NCI-H524 treated with DMSO at 0.1 percent for 48 hours (cell line): ENCODE data around the gene MYH2.

Experiments
- DNase-seq: peaks from one replicate; lab custom pipeline; 2025; lab: John Stamatoyannopoulos, UW

MYH2 gene

DNA sequence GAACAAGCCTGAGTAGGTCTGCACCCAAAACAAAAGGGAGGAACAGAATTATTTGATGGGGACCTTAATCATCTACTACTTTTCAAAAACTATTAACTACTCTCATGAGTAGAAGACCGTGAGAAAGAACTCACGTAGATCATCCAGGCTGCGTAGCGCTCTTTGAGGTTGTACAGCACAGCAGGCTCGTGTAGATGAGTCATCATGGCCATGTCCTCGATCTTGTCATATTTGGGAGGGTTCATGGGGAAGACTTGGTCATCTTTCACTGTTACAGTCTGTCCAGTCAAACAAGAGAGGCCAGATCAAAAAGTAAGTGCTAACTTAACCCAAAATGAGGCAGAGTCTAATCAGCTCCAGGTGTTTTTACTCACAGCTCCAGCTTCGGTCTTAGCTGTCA is 33.4 kb downstream of the MYH2 start:
- DNase-seq, result no peak

DNA sequence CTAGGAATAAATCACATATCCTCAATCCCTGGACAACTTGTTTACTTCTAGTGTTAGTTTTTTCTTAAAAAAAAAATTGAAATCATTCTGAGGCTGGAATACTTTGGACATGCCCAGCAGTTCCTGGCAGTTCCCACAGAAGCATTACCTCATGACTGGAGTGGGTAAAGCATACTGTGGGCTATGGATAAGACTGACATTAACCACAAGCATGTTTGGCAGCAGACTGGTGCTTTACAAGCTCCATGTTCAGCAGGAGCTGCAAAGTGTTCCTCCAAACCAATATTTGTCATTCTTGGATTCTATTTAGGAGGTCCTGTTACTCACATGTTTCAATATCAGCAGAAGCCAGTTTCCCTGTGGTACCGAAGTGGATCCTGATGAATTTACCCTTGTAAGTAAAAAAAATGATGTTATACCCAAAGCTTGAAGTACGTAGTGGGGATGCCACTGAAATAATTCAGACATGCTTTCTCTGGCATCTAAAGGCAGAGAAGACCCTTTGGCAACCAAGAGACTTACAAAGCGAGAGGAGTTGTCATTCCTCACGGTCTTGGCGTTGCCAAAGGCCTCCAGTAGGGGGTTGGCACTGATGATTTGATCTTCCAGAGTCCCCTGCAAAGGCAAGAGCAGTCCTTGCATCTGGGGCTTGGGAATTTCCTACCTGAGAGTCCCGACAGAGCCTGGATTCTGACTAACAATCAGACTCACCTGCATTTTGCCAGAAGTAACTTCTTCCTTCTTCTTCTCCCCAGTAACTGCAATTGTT is 36.0 kb downstream of the MYH2 start:
- no peak for DNase-seq

DNA sequence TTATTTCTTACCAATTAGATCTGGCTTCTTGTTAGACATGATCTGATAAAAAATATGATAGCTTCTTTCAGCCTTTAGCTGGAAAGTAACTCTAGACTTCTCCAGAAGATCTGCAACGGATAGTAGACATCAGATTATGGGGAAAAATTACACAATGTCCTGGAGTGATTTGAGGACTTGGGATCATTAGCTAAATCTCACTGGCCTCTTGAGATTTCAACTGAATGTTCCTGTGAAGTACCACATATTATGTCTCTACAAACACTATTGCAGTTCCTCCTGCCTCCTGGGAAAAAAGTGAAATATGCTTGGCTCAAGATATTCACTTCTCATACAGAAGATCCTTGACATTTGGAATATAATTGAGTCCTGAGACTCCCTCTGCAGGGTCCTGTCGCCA is 36.6 kb downstream of the MYH2 start:
- no peak for DNase-seq

DNA sequence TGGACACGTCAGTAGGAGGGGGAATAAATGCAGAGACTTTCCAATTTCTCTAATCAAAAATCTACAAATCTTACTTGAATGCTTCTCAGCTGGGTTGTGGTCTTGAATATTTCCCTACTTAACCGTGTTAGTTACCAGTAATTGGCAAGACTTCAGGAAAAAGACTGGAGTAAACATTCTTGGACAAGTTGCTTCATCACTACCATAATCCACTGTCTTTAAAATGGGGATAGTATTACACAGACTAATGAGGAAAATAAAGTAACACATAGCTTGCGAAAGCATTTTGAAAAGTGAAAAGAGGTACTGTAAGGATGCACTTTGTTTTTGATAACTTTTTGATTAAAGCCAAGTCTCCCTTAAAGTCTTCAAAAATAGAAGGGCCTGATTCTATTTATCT is 49.5 kb downstream of the MYH2 start:
- no peak for DNase-seq

GRCh38 chr17:10492004-10492403 is 57.5 kb downstream of the MYH2 start:
- DNase-seq, result no peak

DNA sequence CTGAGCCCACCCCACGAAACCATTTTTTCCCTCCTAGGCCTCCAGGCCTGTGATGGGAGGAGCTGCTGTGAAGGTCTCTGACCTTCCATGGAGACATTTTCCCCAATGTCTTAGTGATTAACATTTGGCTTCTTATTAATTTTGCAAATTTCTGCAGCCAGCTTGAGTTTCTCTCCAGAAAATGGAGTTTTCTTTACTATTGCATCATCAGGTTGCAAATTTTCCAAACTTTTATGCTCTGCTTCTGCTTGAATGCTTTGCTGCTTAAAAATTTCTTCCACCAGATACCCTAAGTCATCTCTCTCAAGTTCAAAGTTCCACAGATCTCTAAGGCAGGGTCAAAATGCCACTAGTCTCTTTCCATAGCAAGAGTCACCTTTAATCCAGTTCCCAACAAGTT is 67.2 kb downstream of the MYH2 start:
- no peak for DNase-seq

GRCh38 chr17:10477701-10478100 is 71.8 kb downstream of the MYH2 start:
- no peak for DNase-seq

- DNase-seq, result no peak
Measured at GRCh38 chr17:10474536-10474935, 74.9 kb downstream of the MYH2 start.

DNA sequence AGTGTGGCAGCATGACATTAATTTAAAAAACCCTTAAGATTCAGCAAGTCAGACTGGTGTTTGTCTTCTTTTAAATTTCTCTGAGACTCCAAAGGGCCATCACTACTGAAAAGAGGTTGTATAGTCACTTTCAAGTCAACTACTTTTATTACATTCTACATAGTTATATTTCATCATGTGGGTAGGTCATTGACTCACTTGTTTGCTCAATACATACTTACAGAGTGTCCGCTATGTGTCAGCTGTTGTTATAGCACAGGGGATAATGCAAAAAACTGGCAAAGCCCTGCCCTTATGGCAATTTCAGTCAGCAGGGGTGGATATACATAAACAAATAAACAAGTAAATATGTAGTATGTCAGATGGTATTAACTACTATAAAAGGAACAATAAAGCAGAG is 77.6 kb downstream of the MYH2 start:
- DNase-seq, result no peak
